Right ventricle myocardium superior (tissue), 1 donor: ENCODE results near the gene OR1L1. TPM values are rescaled to one million over a fixed set of nuclear protein-coding genes. Genes with fewer than 3 reads are reported as not detected.

ENCODE experiments used
- ATAC-seq: fragments of 200-7000 bp; cut with Tn5 transposase; one replicate; pipeline ENCODE4 v1.9.1; 2020; ENCODE audit warnings: mild to moderate bottlenecking; ENCODE audit not compliant: poor library complexity
- DNase-seq: peaks from one replicate; pipeline ENCODE4 v3.0.0-alpha.2; 2020
- intact Hi-C: fragments of 100-400 bp; cut with DNase I; formaldehyde crosslinking; loops from one replicate; pipeline ENCODE4 v1.11.2; 2022
- long read RNA-seq: library from polyadenylated mRNA; unstranded; transcript quantifications from one replicate; pipeline ENCODE4 v2.0.0, GENCODE V29; 2021
- total RNA-seq: library from RNA; stranded (reverse); fragmentation: NEBNext Ultra II Directional; extraction: Animal tissue kit (Norgen Biotek cat#: 25700); gene quantifications from one replicate; pipeline ENCODE4 v1.2.1, GENCODE V29; 2021
- donor health status: DM: no; HTN: yes; CAD: no; lungs with severe emphysema.

Gene OR1L1
- total RNA-seq = not detected
- long read RNA-seq = 0 reads

- intact Hi-C loops = no loop called here
- no peak for DNase-seq
- ATAC-seq = no peak
These were observed at the start of gene OR1L1 for GRCh38 chr9:122661416-122661815. Gene OR1L1 (plus strand): TSS chr9:122661716. CDS start chr9:122661716, 0 bp downstream.

- DNase-seq = no peak
- intact Hi-C loops = no loop called here
- ATAC-seq = no peak
These were observed 47.2 kb upstream of the OR1L1 start, which contains the start of gene OR1Q1 for GRCh38 chr9:122614362-122614761. Gene OR1Q1 (plus strand): TSS chr9:122614738. CDS start chr9:122614738, 0 bp downstream.

GRCh38 chr9:122619996-122620395 is 41.5 kb upstream of the OR1L1 start:
- intact Hi-C loops = no loop called here
- DNase-seq (no peak), ATAC-seq (no peak)

GRCh38 chr9:122642226-122642625 is 19.3 kb upstream of the OR1L1 start:
- intact Hi-C loops = no loop called here
- no peak for ATAC-seq
- DNase-seq = no peak

GRCh38 chr9:122656378-122656777 is 5.1 kb upstream of the OR1L1 start:
- ATAC-seq (no peak), DNase-seq (no peak)
- intact Hi-C loops = no loop called here

GRCh38 chr9:122657527-122657926 is 4.0 kb upstream of the OR1L1 start, which contains the start of gene OR1B1:
Gene OR1B1 (minus strand): TSS chr9:122657627.
- DNase-seq (no peak), ATAC-seq (no peak)
- intact Hi-C loops = no loop called here

GRCh38 chr9:122672481-122672880 is 11.0 kb downstream of the OR1L1 start:
- intact Hi-C loops = no loop called here
- DNase-seq (no peak), ATAC-seq (no peak)

GRCh38 chr9:122684851-122685250 is 23.3 kb downstream of the OR1L1 start:
- intact Hi-C loops = no loop called here
- DNase-seq (no peak), ATAC-seq (no peak)

GRCh38 chr9:122695696-122696095 is 34.2 kb downstream of the OR1L1 start:
- DNase-seq (no peak), ATAC-seq (no peak)
- intact Hi-C loops = no loop called here

Other genes with a start within 250 kb of the OR1L1 start
- not detected for gene OR1J1, start 183.8 kb upstream of the OR1L1 start, total RNA-seq
- gene OR1J2, start 150.9 kb upstream of the OR1L1 start, total RNA-seq = not detected
- gene OR1J4, start 142.6 kb upstream of the OR1L1 start, total RNA-seq = not detected
- not detected for gene OR1N1, start 134.4 kb upstream of the OR1L1 start, total RNA-seq
- not detected for gene OR1N2, start 108.6 kb upstream of the OR1L1 start, total RNA-seq
- not detected for gene OR1L8, start 78.3 kb upstream of the OR1L1 start, total RNA-seq
- not detected for gene OR1Q1, start 47.0 kb upstream of the OR1L1 start, total RNA-seq
- gene OR1B1, start 4.1 kb upstream of the OR1L1 start, total RNA-seq = not detected
- gene OR1L3, start 13.4 kb downstream of the OR1L1 start, total RNA-seq = not detected
- not detected for gene OR1L4, start 62.3 kb downstream of the OR1L1 start, total RNA-seq
- gene OR1L6, start 80.6 kb downstream of the OR1L1 start, total RNA-seq = not detected
- not detected for gene OR5C1, start 127.2 kb downstream of the OR1L1 start, total RNA-seq
- gene OR1K1, start 138.4 kb downstream of the OR1L1 start, total RNA-seq = not detected
- gene PDCL, start 166.9 kb downstream of the OR1L1 start, total RNA-seq = 7.4 TPM
- 33.8 TPM for gene RC3H2, start 243.6 kb downstream of the OR1L1 start, total RNA-seq